ENCODE results near the gene PRTN3.

- no peak for TF ChIP-seq CTCF (IDR thresholded peaks at IDR 0.05 in 2 of 3, conservative IDR thresholded peaks at IDR 0.05 in 1 of 3; ENCODE audit: borderline replicate concordance in 1 of 3, insufficient read depth in 1 of 3, low read depth in 2 of 3, low read length in 2 of 3)
- TF ChIP-seq EZH2 (IDR thresholded peaks at IDR 0.05): no peak
- no peak for TF ChIP-seq ZBTB33 (IDR thresholded peaks at IDR 0.05; ENCODE audit: extremely low read depth, insufficient replicate concordance, low read length)
- no peak for TF ChIP-seq EZH2phosphoT487 (IDR thresholded peaks at IDR 0.05; ENCODE audit: borderline replicate concordance)
- no peak for TF ChIP-seq ATF3 (IDR thresholded peaks at IDR 0.05)
- TF ChIP-seq CEBPB (IDR thresholded peaks at IDR 0.05; ENCODE audit: low read depth): no peak
- no peak for TF ChIP-seq POLR2A (IDR thresholded peaks at IDR 0.05; ENCODE audit: borderline replicate concordance, extremely low read depth, insufficient read depth, insufficient read length)
- TF ChIP-seq MAX (IDR thresholded peaks at IDR 0.05): no peak
- no peak for TF ChIP-seq RAD21 (IDR thresholded peaks at IDR 0.05; ENCODE audit: low read depth)
- TF ChIP-seq SP1 (IDR thresholded peaks at IDR 0.05; ENCODE audit: low read depth): no peak
- TF ChIP-seq, protein P1, sequence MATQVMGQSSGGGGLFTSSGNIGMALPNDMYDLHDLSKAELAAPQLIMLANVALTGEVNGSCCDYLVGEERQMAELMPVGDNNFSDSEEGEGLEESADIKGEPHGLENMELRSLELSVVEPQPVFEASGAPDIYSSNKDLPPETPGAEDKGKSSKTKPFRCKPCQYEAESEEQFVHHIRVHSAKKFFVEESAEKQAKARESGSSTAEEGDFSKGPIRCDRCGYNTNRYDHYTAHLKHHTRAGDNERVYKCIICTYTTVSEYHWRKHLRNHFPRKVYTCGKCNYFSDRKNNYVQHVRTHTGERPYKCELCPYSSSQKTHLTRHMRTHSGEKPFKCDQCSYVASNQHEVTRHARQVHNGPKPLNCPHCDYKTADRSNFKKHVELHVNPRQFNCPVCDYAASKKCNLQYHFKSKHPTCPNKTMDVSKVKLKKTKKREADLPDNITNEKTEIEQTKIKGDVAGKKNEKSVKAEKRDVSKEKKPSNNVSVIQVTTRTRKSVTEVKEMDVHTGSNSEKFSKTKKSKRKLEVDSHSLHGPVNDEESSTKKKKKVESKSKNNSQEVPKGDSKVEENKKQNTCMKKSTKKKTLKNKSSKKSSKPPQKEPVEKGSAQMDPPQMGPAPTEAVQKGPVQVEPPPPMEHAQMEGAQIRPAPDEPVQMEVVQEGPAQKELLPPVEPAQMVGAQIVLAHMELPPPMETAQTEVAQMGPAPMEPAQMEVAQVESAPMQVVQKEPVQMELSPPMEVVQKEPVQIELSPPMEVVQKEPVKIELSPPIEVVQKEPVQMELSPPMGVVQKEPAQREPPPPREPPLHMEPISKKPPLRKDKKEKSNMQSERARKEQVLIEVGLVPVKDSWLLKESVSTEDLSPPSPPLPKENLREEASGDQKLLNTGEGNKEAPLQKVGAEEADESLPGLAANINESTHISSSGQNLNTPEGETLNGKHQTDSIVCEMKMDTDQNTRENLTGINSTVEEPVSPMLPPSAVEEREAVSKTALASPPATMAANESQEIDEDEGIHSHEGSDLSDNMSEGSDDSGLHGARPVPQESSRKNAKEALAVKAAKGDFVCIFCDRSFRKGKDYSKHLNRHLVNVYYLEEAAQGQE (IDR thresholded peaks at IDR 0.05; ENCODE audit: low read depth): no peak
- TF ChIP-seq ZNF274 (IDR thresholded peaks at IDR 0.05; ENCODE audit: low read depth, low read length): no peak
These were observed 32.8 kb downstream of the PRTN3 start for GRCh38 chr19:873561-874041.

Data from HCT116 (cell line).